GM21515 (cell line): ENCODE measurements around the gene IL17REL.

Experiments used
- ATAC-seq: cut with Tn5 transposase; IDR thresholded peaks from one replicate; pipeline ENCODE4 v1.9.1; 2021; ENCODE audit not compliant: unreplicated experiment

The IL17REL gene

GRCh38 chr22:49969751-49970527, 42.6 kb downstream of the IL17REL start:
- no peak for ATAC-seq

GRCh38 chr22:49968831-49969661, 43.5 kb downstream of the IL17REL start:
- no peak for ATAC-seq

GRCh38 chr22:49968313-49968830, 44.2 kb downstream of the IL17REL start:
- ATAC-seq = no peak

- no peak for ATAC-seq
Observed at GRCh38 chr22:49967706-49968208, 44.8 kb downstream of the IL17REL start.

- no peak for ATAC-seq
Observed at GRCh38 chr22:49966774-49967705, 45.5 kb downstream of the IL17REL start.

GRCh38 chr22:49966041-49966773, 46.4 kb downstream of the IL17REL start:
- ATAC-seq = no peak

- no peak for ATAC-seq
Observed at GRCh38 chr22:49965091-49966040, 47.2 kb downstream of the IL17REL start.

- no peak for ATAC-seq
Observed at GRCh38 chr22:49964136-49965090, 48.2 kb downstream of the IL17REL start.

GRCh38 chr22:49963647-49964026, 48.9 kb downstream of the IL17REL start:
- ATAC-seq = no peak

- ATAC-seq = no peak
Observed at GRCh38 chr22:49962751-49963646, 49.6 kb downstream of the IL17REL start.

- ATAC-seq = no peak
Observed at GRCh38 chr22:49962012-49962750, 50.4 kb downstream of the IL17REL start.

- no peak for ATAC-seq
Observed at GRCh38 chr22:49961601-49962011, 51.0 kb downstream of the IL17REL start.

- ATAC-seq = no peak
Observed at GRCh38 chr22:49961005-49961600, 51.5 kb downstream of the IL17REL start.

GRCh38 chr22:49960159-49961004, 52.2 kb downstream of the IL17REL start, which contains the start of gene PIM3:
TSS of gene PIM3 (plus strand) at chr22:49960772. CDS start at chr22:49960948, 176 bp downstream.
- peak; percentile 51 for ATAC-seq

- ATAC-seq = peak; percentile 15
Observed at GRCh38 chr22:49959782-49960158, 52.8 kb downstream of the IL17REL start.
